ENCODE results near the gene AGBL1.

The AGBL1 gene

DNA sequence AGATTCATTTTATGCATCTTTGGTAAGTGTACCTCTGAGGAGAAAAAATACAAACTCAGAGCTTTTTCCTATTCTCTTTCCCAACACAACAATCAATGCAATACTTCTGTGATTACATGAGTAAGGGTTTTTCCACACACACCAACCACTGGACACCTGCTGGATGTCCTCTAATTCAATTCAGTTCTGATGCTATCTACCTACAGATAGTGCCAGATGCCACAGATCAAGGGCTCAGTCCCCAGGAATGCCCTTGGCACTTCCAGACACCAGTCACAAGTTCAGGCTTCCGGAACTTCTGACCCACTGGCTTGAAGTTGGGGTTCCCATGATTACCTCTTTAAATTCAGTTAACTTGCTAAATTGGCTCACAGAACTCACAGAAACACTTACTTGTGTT is 511.5 kb downstream of the AGBL1 start:
- no peak for DNase-seq (ENCODE audit: low read depth)

GRCh38 chr15:86591994-86592735 is 512.5 kb downstream of the AGBL1 start:
- DNase-seq (ENCODE audit: low read depth), result no peak

- DNase-seq (ENCODE audit: low read depth), result no peak
These were observed 516.1 kb downstream of the AGBL1 start for GRCh38 chr15:86595741-86596140.

GRCh38 chr15:86603466-86603865 is 523.8 kb downstream of the AGBL1 start:
- no peak for DNase-seq (ENCODE audit: low read depth)

DNA sequence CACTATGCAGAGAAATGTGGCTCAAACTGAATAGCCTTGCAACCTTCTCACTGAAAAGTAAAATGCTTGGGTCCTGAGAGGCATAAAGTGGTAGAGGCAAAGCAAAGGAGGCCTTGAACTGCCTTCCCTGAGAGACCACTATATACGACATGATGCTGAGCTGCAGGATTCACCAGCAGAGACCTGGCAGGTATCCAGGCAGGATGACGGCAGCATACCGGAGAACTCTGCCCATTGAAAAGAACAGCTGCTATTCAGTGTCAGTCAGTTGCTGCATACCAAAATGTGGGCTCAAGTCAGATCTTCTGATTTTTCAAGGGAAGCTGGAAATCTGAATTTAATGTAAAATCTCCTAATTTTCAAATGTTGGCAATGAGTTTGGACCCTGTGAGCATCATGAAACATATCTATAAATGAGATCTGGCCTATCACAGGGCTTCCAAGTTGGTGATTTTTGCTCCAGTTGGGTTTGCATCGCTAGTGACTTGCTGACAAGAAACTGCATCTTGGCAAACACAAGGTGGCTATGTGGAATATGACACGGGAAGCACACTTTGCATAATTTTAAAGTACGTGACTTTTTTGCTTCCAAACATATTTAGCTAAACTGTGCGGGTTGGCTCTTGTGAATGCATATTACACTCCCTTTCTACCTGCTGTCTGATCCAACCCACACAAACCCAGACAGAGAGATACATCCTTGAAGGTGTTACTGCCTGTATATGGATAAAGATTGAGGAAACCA is 529.0 kb downstream of the AGBL1 start:
- DNase-seq (ENCODE audit: low read depth), result no peak

DNA sequence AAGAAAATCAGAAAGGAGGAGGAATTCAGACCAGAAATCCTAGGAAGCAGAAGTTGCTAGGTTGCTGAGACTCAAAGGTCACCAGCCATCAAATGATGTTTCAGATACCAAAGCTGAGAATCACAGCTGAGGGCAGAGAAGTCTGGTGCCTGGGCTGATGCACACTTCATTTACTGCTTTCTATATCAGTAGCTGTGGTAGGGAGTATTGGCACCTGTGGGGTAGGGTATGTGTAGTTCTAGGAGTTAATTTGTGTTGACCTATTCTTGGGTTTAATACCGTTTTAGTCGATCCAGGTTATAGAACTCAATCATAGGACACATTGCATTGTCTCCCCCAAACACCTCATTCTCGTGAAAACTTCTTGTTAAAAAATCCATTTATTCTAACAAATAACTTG is 529.6 kb downstream of the AGBL1 start:
- no peak for DNase-seq (ENCODE audit: low read depth)

GRCh38 chr15:86610038-86610437 is 530.4 kb downstream of the AGBL1 start:
- no peak for DNase-seq (ENCODE audit: low read depth)

DNA sequence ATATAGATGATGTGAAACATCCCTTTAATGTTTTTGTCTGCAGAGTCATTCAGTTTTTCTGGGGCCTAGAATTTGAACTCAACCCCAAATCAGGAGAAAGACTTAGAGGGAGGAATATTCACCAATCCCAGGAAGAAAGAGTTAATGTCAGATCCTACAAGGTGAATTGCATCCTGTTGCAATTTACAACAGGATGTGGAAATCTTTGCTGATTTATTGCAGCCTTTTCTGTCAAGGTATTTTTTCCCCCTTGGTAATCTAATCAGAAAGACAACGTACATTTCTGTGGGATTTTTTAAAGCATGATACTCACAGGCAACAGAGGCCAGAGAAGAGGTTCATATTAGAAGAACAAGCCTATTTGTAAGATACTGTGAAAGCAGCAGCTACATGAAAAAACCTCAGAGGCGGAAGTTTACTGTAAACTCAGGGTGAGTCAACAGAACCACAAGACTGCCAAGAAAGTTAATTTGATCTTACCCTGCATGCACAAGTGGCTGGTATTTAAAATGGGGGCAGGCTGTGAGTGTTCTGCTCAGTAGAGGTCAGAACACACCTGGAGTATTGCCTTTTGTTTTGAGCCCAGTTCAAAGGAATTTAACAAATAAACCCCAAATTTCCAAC is 531.9 kb downstream of the AGBL1 start:
- no peak for DNase-seq (ENCODE audit: low read depth)

DNA sequence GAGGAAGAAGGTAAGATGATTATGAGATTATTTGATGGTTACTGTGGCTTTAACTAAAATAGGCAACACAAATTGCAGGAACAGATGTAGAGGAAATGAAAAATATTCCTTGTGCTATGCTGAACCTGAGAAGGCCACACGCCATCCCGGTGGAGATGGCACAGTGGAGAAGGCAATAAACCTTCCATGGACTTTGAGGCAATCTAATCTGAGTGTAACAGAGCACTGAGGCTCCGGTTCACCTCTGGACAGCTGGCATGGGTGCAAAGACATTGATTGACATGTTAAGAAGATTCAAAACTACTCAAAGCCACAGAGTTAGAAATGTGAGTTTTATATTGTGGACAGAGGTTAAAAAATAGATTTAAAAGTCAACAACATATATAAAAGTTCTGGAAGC is 535.7 kb downstream of the AGBL1 start:
- DNase-seq (ENCODE audit: low read depth), result no peak

DNA sequence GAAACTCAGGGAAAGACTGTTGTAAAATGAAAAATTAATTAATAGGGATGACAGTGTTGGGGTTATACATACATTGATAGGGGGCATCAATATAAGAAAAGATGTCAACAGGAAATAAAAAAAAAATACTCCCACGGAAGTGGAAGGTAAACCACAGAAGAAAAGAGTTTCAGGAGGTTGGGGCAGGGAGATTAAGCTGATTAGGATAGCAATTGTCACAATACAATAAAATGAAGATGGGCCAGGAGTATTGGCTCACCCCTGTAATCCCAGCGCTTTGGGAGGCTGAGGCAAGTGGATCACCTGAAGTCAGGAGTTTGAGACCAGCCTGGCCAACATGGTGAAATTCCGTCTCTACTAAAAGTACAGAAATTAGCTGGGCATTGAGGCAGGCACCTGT is 536.1 kb downstream of the AGBL1 start:
- no peak for DNase-seq (ENCODE audit: low read depth)

DNA sequence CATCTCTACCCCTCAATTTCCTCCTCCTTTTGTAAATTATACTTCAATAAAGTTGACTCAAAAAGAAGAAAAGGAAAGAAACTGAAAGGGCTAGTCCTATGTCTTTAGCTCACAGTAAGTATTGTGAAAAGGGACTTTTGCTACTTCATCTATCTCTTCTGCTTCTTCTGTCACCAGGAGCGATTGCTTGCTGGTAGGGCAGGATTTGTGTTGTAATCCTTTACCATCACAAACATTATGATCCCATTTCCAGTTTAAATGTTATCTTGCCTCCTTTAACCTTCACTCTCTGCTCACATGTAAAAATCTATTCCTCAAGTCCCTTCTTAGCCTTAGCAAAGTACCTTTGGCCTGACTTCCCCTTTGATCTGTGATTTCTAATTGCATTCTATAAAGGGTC is 537.1 kb downstream of the AGBL1 start:
- no peak for DNase-seq (ENCODE audit: low read depth)

- DNase-seq (ENCODE audit: low read depth), result no peak
These were observed 540.5 kb downstream of the AGBL1 start for GRCh38 chr15:86620157-86620556.

DNA sequence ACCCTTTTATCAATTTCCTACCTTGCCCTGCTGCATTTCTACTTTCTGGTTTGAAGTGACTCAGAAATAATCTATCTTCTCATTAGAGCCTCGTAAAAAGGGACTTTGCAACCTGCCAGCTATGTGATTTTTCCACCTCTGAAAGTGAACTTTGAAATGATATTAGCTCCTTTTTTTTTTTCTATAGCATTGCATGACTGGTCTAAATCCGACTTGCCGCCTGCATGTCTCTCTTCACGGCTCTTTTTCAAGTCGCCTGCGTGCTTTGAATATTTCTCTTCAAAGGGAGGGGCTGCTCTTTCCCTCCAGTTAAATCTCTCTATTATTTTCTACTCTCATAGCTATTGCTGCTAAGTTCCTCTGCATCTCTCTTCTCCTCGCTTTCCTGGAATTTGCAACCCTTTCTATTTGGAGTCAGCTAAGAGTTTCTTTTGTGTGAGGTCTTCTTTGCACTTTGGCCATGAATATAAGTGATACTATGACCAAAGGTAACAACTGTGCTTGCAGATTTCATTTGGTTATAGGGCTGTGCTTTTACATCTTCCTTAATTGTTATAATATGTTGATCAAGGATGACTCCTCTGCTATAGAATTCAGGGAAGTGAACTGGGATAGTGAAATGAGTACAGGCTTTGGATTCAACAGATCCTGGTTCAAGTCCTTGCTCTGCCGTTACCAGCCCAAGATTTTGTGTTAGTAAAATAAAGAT is 541.1 kb downstream of the AGBL1 start:
- no peak for DNase-seq (ENCODE audit: low read depth)

GRCh38 chr15:86623236-86623635 is 543.6 kb downstream of the AGBL1 start:
- DNase-seq (ENCODE audit: low read depth), result no peak

DNA sequence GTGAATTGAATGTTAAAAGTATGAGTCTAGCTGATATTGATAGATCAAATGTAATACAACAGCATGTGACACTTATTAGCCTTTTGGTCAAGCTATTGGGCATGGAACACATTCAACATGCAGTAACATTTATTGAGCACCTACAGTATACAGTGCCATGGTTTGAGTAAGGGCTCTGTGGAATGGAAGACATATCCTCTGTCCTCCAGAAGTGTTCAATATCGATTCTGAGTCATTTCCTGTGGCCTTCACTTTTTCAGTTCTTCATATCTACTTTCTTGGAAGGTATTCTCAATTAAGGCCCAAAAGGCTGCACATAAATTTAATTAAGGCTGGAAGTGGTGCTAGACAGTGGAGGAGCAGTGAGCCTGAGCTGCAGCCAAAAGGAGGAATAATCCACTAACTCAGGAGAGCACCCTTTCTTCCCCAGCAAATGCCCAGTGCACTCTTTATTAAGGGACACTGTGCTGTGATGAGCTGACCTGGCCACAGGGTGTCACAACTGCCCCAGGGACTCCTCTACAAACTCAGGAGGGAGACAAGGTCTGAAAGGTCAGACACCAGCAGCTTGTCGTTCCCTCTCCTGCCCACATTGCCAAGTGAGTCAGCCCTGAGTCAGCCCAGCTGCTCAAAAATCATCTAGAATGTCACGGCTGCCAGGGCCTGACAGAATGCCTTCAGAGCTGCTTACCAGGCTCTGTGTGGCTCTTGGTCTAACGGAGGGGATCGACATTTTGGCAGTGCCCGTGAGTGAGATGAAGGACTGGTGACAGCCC is 544.8 kb downstream of the AGBL1 start:
- DNase-seq (ENCODE audit: low read depth), result peak; percentile 2

GRCh38 chr15:86629409-86630356 is 550.0 kb downstream of the AGBL1 start:
- no peak for DNase-seq (ENCODE audit: low read depth)

- no peak for DNase-seq (ENCODE audit: low read depth)
These were observed 551.3 kb downstream of the AGBL1 start for GRCh38 chr15:86630946-86631345.

DNA sequence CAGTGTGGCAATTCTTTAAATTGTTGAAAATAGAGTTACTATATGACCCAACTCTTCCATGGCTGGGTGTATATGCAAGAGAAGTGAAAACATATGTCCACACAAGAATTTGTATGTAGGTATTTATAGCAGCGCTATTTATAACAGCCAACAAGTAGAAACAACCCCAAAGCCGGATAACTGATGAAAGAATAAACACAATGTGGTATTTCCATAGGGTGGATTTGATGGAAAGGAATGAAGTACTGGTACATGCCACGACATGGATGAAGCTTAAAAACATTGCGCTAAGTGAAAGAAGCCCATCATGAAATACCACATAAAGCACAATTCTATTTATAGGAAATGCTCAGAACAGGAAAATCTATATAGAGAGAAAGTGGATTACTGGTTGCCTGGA is 554.5 kb downstream of the AGBL1 start:
- no peak for DNase-seq (ENCODE audit: low read depth)

- DNase-seq (ENCODE audit: low read depth), result no peak
These were observed 555.4 kb downstream of the AGBL1 start for GRCh38 chr15:86634992-86635638.

- DNase-seq (ENCODE audit: low read depth), result no peak
These were observed 564.7 kb downstream of the AGBL1 start for GRCh38 chr15:86644339-86644738.
